ENCODE data around the gene SLC26A9.

- TF ChIP-seq REST (IDR thresholded peaks at IDR 0.05; ENCODE audit: insufficient replicate concordance, low read depth) = no peak
- no peak for TF ChIP-seq CTCF (IDR thresholded peaks at IDR 0.05; ENCODE audit: insufficient read depth, low read length)
- no peak for TF ChIP-seq POLR2AphosphoS5 (IDR thresholded peaks at IDR 0.05; ENCODE audit: low read depth)
- no peak for TF ChIP-seq GABPA (IDR thresholded peaks at IDR 0.05; ENCODE audit: low read depth)
These were observed 20.3 kb upstream of the SLC26A9 start for GRCh38 chr1:205963352-205964155.

Measured in HL-60 (cell line).